Astrocyte (in vitro differentiated cells and primary cell): ENCODE data around the gene PRKG1. TPM values are rescaled to one million over a fixed set of nuclear protein-coding genes. Genes with fewer than 3 reads are reported as not detected.

ENCODE experiments used
- DNase-seq: peaks from one replicate; pipeline ENCODE4 v3.0.0-alpha.2; 2010; ENCODE audit warnings: low read depth
- FAIRE-seq: peaks from 2 replicates; lab custom pipeline; 2011; peaks lifted over from hg19 to GRCh38; lab: Jason Lieb, UNC
- H2AFZ ChIP-seq: 2 replicates; pipeline ENCODE4 v1.6.0; 2012; ENCODE audit warnings: low read depth, low read length, inconsistent platforms
- H3K27ac ChIP-seq: 2 replicates; pipeline ENCODE4 v1.5.1; 2011; ENCODE audit warnings: low read depth, low read length, inconsistent platforms
- H3K27me3 ChIP-seq: 2 replicates; pipeline ENCODE4 v1.6.0; 2011; ENCODE audit warnings: low read length, inconsistent platforms; ENCODE audit not compliant: insufficient read depth
- H3K36me3 ChIP-seq: 2 replicates; pipeline ENCODE4 v1.5.1; 2011; ENCODE audit warnings: low read length, inconsistent platforms; ENCODE audit not compliant: insufficient read depth
- H3K4me1 ChIP-seq: 2 replicates; pipeline ENCODE4 v1.5.1; 2011; ENCODE audit warnings: low read length, inconsistent platforms; ENCODE audit not compliant: insufficient read depth
- H3K4me2 ChIP-seq: 2 replicates; pipeline ENCODE4 v1.6.0; 2012; ENCODE audit warnings: low read length, inconsistent platforms
- H3K4me3 ChIP-seq: 2 replicates; pipeline ENCODE4 v1.5.1; 2011; ENCODE audit warnings: low read depth, mild to moderate bottlenecking, low read length, inconsistent platforms; ENCODE audit not compliant: insufficient read depth
- H3K79me2 ChIP-seq: 2 replicates; pipeline ENCODE4 v1.6.0; 2012; ENCODE audit warnings: mild to moderate bottlenecking, low read length, inconsistent platforms; ENCODE audit not compliant: insufficient read depth
- H3K9ac ChIP-seq: 2 replicates; pipeline ENCODE4 v1.6.0; 2012; ENCODE audit warnings: mild to moderate bottlenecking, low read length, inconsistent platforms
- H3K9me3 ChIP-seq: 2 replicates; pipeline ENCODE4 v1.5.1; 2012; ENCODE audit warnings: low read depth, mild to moderate bottlenecking, low read length, inconsistent platforms; ENCODE audit not compliant: insufficient read depth
- H4K20me1 ChIP-seq: 2 replicates; pipeline ENCODE4 v1.6.0; 2012; ENCODE audit warnings: low read length, inconsistent platforms; ENCODE audit not compliant: insufficient read depth
- H3K27ac Mint-ChIP-seq: one replicate; pipeline ENCODE4 v1.8.0; 2021; ENCODE audit warnings: mild to moderate bottlenecking, mixed read lengths; ENCODE audit not compliant: unreplicated experiment
- H3K27me3 Mint-ChIP-seq: one replicate; pipeline ENCODE4 v1.8.0; 2021; ENCODE audit warnings: low read depth, mixed read lengths; ENCODE audit not compliant: unreplicated experiment
- H3K36me3 Mint-ChIP-seq: one replicate; pipeline ENCODE4 v1.8.0; 2021; ENCODE audit warnings: low read depth, mixed read lengths; ENCODE audit not compliant: unreplicated experiment
- H3K4me1 Mint-ChIP-seq: one replicate; pipeline ENCODE4 v1.8.0; 2021; ENCODE audit warnings: low read depth, mixed read lengths; ENCODE audit not compliant: unreplicated experiment
- H3K4me3 Mint-ChIP-seq: one replicate; pipeline ENCODE4 v1.8.0; 2021; ENCODE audit warnings: mild to moderate bottlenecking, moderate library complexity, mixed read lengths; ENCODE audit not compliant: unreplicated experiment
- H3K9me3 Mint-ChIP-seq: one replicate; pipeline ENCODE4 v1.8.0; 2021; ENCODE audit warnings: mild to moderate bottlenecking, mixed read lengths; ENCODE audit not compliant: unreplicated experiment
- CTCF ChIP-seq: IDR thresholded peaks from 2 replicates; pipeline ENCODE4 v1.5.1; 2011; ENCODE audit warnings: low read depth, mild to moderate bottlenecking, inconsistent platforms, low read length, moderate library complexity; ENCODE audit not compliant: insufficient read depth
- EZH2 ChIP-seq: IDR thresholded peaks from 2 replicates; pipeline ENCODE4 v1.6.1; 2012; ENCODE audit warnings: mild to moderate bottlenecking, low read length, inconsistent platforms; ENCODE audit not compliant: insufficient read depth
- total RNA-seq: library from RNA; stranded (reverse); gene quantifications from 2 replicates; pipeline ENCODE4 v1.2.1, GENCODE V29; 2021

Gene PRKG1
- total RNA-seq, 1 donor from 2014 or later = 3.1 TPM

GRCh38 chr10:51834548-51834947 lies 760.3 kb downstream of the PRKG1 start:
- H3K9ac ChIP-seq = no peak overlapping the region
- H3K27ac ChIP-seq = no peak overlapping the region
- H3K27me3 ChIP-seq = no peaks in the 10 kb centered on the region
- H4K20me1 ChIP-seq = no peaks in the 10 kb centered on the region
- Mint-ChIP-seq H3K9me3 (peaks cover 5% of the 10 kb centered on the region), H3K27me3 (no peaks in the 10 kb centered on the region), H3K27ac (no peak overlapping the region), H3K36me3 (no peaks in the 10 kb centered on the region), H3K4me3 (no peak overlapping the region), H3K4me1 (peaks cover 6% of the 10 kb centered on the region)
- no peak overlapping the region for H3K4me3 ChIP-seq
- no peaks in the 10 kb centered on the region for H3K9me3 ChIP-seq
- no peak for FAIRE-seq
- H3K4me1 ChIP-seq = peaks cover 6% of the 10 kb centered on the region
- no peaks in the 10 kb centered on the region for H3K36me3 ChIP-seq
- H2AFZ ChIP-seq = no peak overlapping the region
- H3K79me2 ChIP-seq = no peaks in the 10 kb centered on the region
- no peak for TF ChIP-seq CTCF
- no peak for TF ChIP-seq EZH2
- no peak for DNase-seq
- H3K4me2 ChIP-seq = no peak overlapping the region

DNA sequence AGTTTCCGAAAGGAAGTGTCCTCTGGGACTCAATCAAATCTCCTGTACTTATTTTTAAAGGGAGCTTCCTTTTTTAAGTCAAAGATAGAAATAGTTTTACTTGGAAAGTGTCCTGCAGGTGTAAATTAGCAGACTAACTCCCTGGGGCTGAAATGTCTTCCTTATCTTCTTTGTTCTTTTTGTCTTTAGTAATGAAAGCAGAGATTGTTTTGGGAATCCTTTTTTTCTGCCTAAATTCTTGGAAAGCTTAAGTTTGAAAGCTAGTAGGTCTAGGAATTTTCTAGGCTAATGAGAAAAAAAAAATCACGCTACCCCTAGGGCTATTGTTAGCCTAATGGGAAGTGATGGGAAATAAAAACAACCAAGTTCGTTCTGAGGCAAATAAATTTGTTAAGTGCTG lies 764.2 kb downstream of the PRKG1 start:
- Histone ChIP-seq H3K4me3 (no peak overlapping the region), H3K4me2 (no peak overlapping the region), H4K20me1 (no peaks in the 10 kb centered on the region), H3K36me3 (no peaks in the 10 kb centered on the region), H3K27ac (no peak overlapping the region), H3K9me3 (no peaks in the 10 kb centered on the region), H3K9ac (no peak overlapping the region), H3K4me1 (no peaks in the 10 kb centered on the region), H3K79me2 (no peaks in the 10 kb centered on the region), H3K27me3 (no peaks in the 10 kb centered on the region), H2AFZ (no peak overlapping the region)
- H3K4me3 Mint-ChIP-seq = no peak overlapping the region
- peaks cover 5% of the 10 kb centered on the region for H3K9me3 Mint-ChIP-seq
- H3K4me1 Mint-ChIP-seq = no peaks in the 10 kb centered on the region
- TF ChIP-seq EZH2 (no peak), CTCF (no peak)
- DNase-seq (no peak), FAIRE-seq (no peak)
- H3K27me3 Mint-ChIP-seq = no peaks in the 10 kb centered on the region
- H3K27ac Mint-ChIP-seq = no peak overlapping the region
- no peaks in the 10 kb centered on the region for H3K36me3 Mint-ChIP-seq

DNA sequence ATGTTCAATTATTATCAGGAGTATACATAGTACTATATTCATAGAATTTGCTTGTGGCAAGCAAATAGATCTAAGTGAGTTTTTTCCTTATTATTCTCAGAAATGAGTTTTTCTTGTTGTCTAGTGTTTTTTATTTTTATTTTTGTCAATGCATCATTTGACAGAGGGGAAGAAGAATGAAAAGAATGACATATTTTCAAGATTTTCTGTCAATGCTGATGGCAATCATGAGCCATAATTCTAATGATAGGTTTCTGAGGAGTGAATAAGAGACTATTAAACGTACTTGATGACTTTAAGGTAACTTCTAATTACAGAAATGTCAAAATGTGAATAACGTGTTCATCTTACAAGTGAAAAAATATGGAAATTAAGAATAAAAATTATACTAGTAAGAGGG lies 769.7 kb downstream of the PRKG1 start:
- H3K4me2 ChIP-seq = no peak overlapping the region
- Mint-ChIP-seq H3K27ac (no peak overlapping the region), H3K36me3 (no peaks in the 10 kb centered on the region), H3K4me3 (no peak overlapping the region), H3K27me3 (no peaks in the 10 kb centered on the region), H3K9me3 (no peaks in the 10 kb centered on the region), H3K4me1 (no peaks in the 10 kb centered on the region)
- H3K79me2 ChIP-seq = no peaks in the 10 kb centered on the region
- H3K36me3 ChIP-seq = no peaks in the 10 kb centered on the region
- H3K27ac ChIP-seq = no peak overlapping the region
- no peaks in the 10 kb centered on the region for H3K27me3 ChIP-seq
- no peak overlapping the region for H2AFZ ChIP-seq
- no peak for FAIRE-seq
- TF ChIP-seq CTCF (no peak), EZH2 (no peak)
- no peak overlapping the region for H3K4me3 ChIP-seq
- H4K20me1 ChIP-seq = no peaks in the 10 kb centered on the region
- DNase-seq = no peak
- H3K9ac ChIP-seq = no peak overlapping the region
- H3K9me3 ChIP-seq = no peaks in the 10 kb centered on the region
- no peaks in the 10 kb centered on the region for H3K4me1 ChIP-seq
